ENCODE measurements around the gene COX17.
A peak's percentile ranks its signal among the peaks of the same experiment; 100 is the strongest.

Gene COX17

GRCh38 chr3:119716998-119717397 is 39.8 kb upstream of the COX17 start:
- Histone ChIP-seq H3K27ac (no peak overlapping the region), H3K9ac (no peak overlapping the region), H3K36me3 (ENCODE audit: control insufficient read depth, insufficient read depth, low read length) (no peaks in the 10 kb centered on the region), H3K4me1 (no peaks in the 10 kb centered on the region), H3K4me2 (ENCODE audit: low read length) (peak overlapping the region; percentile 17), H3K27me3 (ENCODE audit: control insufficient read depth, insufficient read depth, low read length) (no peaks in the 10 kb centered on the region), H3K79me2 (no peaks in the 10 kb centered on the region), H3K9me3 (ENCODE audit: control insufficient read depth, low read length) (no peaks in the 10 kb centered on the region), H2AFZ (no peak overlapping the region), H3K4me3 (ENCODE audit: low read depth, low read length) (no peak overlapping the region)
- TF ChIP-seq, protein P1, sequence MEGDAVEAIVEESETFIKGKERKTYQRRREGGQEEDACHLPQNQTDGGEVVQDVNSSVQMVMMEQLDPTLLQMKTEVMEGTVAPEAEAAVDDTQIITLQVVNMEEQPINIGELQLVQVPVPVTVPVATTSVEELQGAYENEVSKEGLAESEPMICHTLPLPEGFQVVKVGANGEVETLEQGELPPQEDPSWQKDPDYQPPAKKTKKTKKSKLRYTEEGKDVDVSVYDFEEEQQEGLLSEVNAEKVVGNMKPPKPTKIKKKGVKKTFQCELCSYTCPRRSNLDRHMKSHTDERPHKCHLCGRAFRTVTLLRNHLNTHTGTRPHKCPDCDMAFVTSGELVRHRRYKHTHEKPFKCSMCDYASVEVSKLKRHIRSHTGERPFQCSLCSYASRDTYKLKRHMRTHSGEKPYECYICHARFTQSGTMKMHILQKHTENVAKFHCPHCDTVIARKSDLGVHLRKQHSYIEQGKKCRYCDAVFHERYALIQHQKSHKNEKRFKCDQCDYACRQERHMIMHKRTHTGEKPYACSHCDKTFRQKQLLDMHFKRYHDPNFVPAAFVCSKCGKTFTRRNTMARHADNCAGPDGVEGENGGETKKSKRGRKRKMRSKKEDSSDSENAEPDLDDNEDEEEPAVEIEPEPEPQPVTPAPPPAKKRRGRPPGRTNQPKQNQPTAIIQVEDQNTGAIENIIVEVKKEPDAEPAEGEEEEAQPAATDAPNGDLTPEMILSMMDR (IDR thresholded peaks at IDR 0.05) = no peak

DNA sequence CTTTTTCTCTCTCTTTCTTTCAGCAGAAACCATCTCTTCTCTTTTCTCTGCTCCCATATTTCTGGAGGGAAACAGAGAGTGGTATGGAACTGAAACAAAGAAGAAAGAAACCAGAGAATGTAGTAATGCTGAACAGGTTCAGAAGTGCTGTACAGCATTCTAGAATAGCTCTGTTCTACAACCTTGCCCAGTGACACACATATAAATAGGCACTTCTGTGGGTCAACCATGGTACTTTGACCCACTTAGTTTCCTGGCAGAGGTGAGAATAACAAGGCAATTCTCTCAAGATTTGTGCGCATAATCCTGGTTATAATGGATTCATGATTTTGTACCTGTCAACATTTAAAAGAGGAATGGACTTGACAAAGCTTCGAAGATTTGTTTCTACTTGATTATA is 37.9 kb upstream of the COX17 start:
- Histone ChIP-seq H3K4me3 (ENCODE audit: low read depth, low read length) (no peak overlapping the region), H3K36me3 (ENCODE audit: control insufficient read depth, insufficient read depth, low read length) (no peaks in the 10 kb centered on the region), H3K79me2 (no peaks in the 10 kb centered on the region), H3K9me3 (ENCODE audit: control insufficient read depth, low read length) (no peaks in the 10 kb centered on the region), H3K4me2 (ENCODE audit: low read length) (no peak overlapping the region), H2AFZ (no peak overlapping the region), H3K9ac (no peak overlapping the region), H3K4me1 (no peaks in the 10 kb centered on the region), H3K27ac (no peak overlapping the region), H3K27me3 (ENCODE audit: control insufficient read depth, insufficient read depth, low read length) (no peaks in the 10 kb centered on the region)
- TF ChIP-seq, protein P1 (IDR thresholded peaks at IDR 0.05) = no peak

DNA sequence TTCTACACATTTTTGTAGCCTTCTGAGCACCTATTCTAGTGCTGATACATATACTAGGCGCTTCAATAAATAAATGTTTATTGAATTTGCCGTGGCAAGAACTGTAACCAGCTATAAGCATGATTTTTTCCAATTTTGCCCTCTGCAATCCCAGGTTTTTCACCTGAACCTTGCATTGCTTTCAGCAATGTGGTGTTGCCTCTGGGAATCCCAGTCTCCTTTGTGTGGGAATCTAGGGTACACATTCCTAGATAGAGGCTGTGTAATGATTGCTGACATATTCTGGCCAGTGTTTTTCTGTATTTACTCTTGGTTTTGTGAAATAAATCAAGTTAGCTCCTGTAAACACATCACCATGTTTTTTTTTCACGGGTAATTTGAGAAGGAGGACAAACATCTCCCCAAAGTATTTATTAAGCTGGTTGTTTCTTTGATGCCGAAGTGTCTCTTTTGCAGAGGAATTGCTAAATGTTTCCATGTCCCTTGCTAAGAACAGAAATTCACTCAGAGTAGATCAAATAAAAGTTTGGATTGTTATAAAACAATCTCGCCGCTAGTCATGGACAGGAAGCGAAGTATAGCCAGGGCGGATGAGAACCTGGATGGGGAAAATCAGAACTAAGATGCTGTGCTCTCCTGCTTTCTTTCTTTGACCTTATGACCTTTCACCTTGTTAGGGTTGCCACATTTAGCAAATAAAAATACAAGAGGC is 26.8 kb upstream of the COX17 start:
- Histone ChIP-seq H3K4me3 (ENCODE audit: low read depth, low read length) (peak overlapping the region; percentile 83), H3K27ac (peak overlapping the region; percentile 33), H3K36me3 (ENCODE audit: control insufficient read depth, insufficient read depth, low read length) (no peaks in the 10 kb centered on the region), H3K4me1 (peaks cover 7% of the 10 kb centered on the region), H3K27me3 (ENCODE audit: control insufficient read depth, insufficient read depth, low read length) (no peaks in the 10 kb centered on the region), H3K4me2 (ENCODE audit: low read length) (peak overlapping the region; percentile 94), H3K79me2 (no peaks in the 10 kb centered on the region), H3K9me3 (ENCODE audit: control insufficient read depth, low read length) (no peaks in the 10 kb centered on the region), H3K9ac (peak overlapping the region; percentile 3), H2AFZ (peak overlapping the region; percentile 95)
- TF ChIP-seq, protein P1 (IDR thresholded peaks at IDR 0.05) = no peak

- TF ChIP-seq, protein P1 (IDR thresholded peaks at IDR 0.05) = no peak
- peak within 1 kb of the TSS; percentile 83 for H3K4me3 ChIP-seq (ENCODE audit: low read depth, low read length)
- H3K36me3 ChIP-seq (ENCODE audit: control insufficient read depth, insufficient read depth, low read length) = no peaks in the 10 kb centered on the region
- H3K4me2 ChIP-seq (ENCODE audit: low read length) = peak within 1 kb of the TSS; percentile 94
- H3K9me3 ChIP-seq (ENCODE audit: control insufficient read depth, low read length) = no peaks in the 10 kb centered on the region
- H3K27me3 ChIP-seq (ENCODE audit: control insufficient read depth, insufficient read depth, low read length) = no peaks in the 10 kb centered on the region
- no peaks in the 10 kb centered on the region for H3K79me2 ChIP-seq
- peaks cover 7% of the 10 kb centered on the region for H3K4me1 ChIP-seq
- peak within 1 kb of the TSS; percentile 95 for H2AFZ ChIP-seq
- H3K9ac ChIP-seq = peak within 1 kb of the TSS; percentile 3
- H3K27ac ChIP-seq = peak within 1 kb of the TSS; percentile 33
These were observed 25.6 kb upstream of the COX17 start, which contains the start of gene CFAP91 for GRCh38 chr3:119702530-119703527. TSS of gene CFAP91 (plus strand) at chr3:119703022. CDS start at chr3:119703099, 77 bp downstream.

Measured in parathyroid adenoma (tissue), 2 donors.